Mammary epithelial cell (primary cell): ENCODE data around the gene AP1S1.

ENCODE experiments used
- EZH2 ChIP-seq: IDR thresholded peaks from 2 replicates; pipeline ENCODE4 v1.6.1; 2012; ENCODE audit warnings: low read length, inconsistent platforms, borderline replicate concordance
- TF ChIP-seq, protein P1 (sequence below), 2 donors: IDR thresholded peaks in 1 of 2; conservative IDR thresholded peaks in 1 of 2; 2 replicates each; pipeline ENCODE4 v1.5.1; 2011 to 2012; ENCODE audit warnings: inconsistent platforms in 2 of 2, low read length in 2 of 2, mild to moderate bottlenecking in 2 of 2, control low read depth in 1 of 2, low read depth in 1 of 2; ENCODE audit not compliant: insufficient read depth in 1 of 2; ENCODE audit errors: extremely low read depth in 1 of 2

DNA sequence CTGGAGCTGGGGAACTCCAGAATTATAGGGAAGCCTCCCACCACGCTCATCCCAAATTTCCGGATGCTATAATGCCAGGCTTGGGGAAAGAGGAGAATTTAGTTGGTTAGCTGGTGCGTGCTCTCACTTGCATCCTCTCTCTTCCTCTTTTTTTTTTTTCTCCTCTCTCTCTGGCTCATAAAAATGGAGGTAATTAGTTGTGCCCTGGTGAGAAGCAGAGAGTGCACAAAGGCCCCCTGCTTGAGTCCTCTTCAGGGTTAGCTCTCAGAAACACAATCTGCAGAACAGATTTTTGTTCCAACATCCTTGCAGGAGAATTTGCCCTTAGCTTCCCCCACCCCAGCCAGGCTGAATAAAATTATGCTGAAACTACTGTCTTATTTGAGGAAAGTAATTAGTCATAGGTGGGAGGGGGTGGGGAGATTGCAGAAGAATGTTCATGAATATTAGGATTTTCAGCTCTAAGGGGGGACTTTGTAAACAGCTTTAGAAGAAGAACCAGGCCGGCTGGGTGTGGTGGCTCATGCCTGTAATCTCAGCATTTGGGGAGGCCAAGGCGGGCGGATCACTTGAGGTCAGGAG, 19.8 kb upstream of the AP1S1 start:
- TF ChIP-seq, protein P1, sequence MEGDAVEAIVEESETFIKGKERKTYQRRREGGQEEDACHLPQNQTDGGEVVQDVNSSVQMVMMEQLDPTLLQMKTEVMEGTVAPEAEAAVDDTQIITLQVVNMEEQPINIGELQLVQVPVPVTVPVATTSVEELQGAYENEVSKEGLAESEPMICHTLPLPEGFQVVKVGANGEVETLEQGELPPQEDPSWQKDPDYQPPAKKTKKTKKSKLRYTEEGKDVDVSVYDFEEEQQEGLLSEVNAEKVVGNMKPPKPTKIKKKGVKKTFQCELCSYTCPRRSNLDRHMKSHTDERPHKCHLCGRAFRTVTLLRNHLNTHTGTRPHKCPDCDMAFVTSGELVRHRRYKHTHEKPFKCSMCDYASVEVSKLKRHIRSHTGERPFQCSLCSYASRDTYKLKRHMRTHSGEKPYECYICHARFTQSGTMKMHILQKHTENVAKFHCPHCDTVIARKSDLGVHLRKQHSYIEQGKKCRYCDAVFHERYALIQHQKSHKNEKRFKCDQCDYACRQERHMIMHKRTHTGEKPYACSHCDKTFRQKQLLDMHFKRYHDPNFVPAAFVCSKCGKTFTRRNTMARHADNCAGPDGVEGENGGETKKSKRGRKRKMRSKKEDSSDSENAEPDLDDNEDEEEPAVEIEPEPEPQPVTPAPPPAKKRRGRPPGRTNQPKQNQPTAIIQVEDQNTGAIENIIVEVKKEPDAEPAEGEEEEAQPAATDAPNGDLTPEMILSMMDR (conservative IDR thresholded peaks at IDR 0.05 in 1 of 2, IDR thresholded peaks at IDR 0.05 in 1 of 2; ENCODE audit: extremely low read depth in 1 of 2, insufficient read depth in 1 of 2, low read depth in 1 of 2, low read length in 2 of 2): no peak
- TF ChIP-seq EZH2: no peak
